ENCODE data around the gene ABR. TPM values are rescaled to one million over a fixed set of nuclear protein-coding genes. Genes with fewer than 3 reads are reported as not detected.

Gene ABR
- total RNA-seq, 1 experiment from 2014 or later, result 78.3 TPM

- Histone ChIP-seq H3K4me3 (ENCODE audit: low read depth, low read length) (no peak overlapping the region), H3K27me3 (replicated peaks; ENCODE audit: control insufficient read depth, insufficient read depth, low read length) (no peaks in the 10 kb centered on the region), H3K36me3 (ENCODE audit: control insufficient read depth, insufficient read depth, low read length) (peaks cover 5% of the 10 kb centered on the region), H3K9me3 (no peaks in the 10 kb centered on the region), H3K4me1 (no peaks in the 10 kb centered on the region)
- peaks cover 25% of the 10 kb centered on the region for H3K36me3 Mint-ChIP-seq (ENCODE audit: insufficient read depth, unreplicated experiment)
- no peak for TF ChIP-seq CTCF (IDR thresholded peaks at IDR 0.05; ENCODE audit: insufficient read depth in 1 of 2, low read depth in 1 of 2, low read length in 1 of 2, severe bottlenecking in 1 of 2, unreplicated experiment in 1 of 2)
- no peak overlapping the region for H3K4me3 Mint-ChIP-seq (ENCODE audit: unreplicated experiment)
- H3K9me3 Mint-ChIP-seq (ENCODE audit: unreplicated experiment), result no peaks in the 10 kb centered on the region
- no TSS peak for BruUV-seq (replicated peaks)
- no peaks in the 10 kb centered on the region for H3K27me3 Mint-ChIP-seq (ENCODE audit: insufficient read depth, unreplicated experiment)
- intact Hi-C loops (cut with micrococcal nuclease; ENCODE audit: unreplicated experiment), result no loop called here
- DNase-seq, result no peak
- POLR2A ChIA-PET, result no interaction called here
- peak overlapping the region; percentile 19 for H3K27ac Mint-ChIP-seq (ENCODE audit: unreplicated experiment)
- CTCF ChIA-PET, result no interaction called here
- H3K4me1 Mint-ChIP-seq (ENCODE audit: low read depth, unreplicated experiment), result no peaks in the 10 kb centered on the region
Measured at GRCh38 chr17:1053661-1054360, 126.0 kb downstream of the ABR start.

GRCh38 chr17:1050996-1051925 lies 128.5 kb downstream of the ABR start:
- no TSS peak for BruUV-seq (replicated peaks)
- Histone ChIP-seq H3K36me3 (ENCODE audit: control insufficient read depth, insufficient read depth, low read length) (peaks cover 3% of the 10 kb centered on the region), H3K4me3 (ENCODE audit: low read depth, low read length) (no peak overlapping the region), H3K27me3 (replicated peaks; ENCODE audit: control insufficient read depth, insufficient read depth, low read length) (no peaks in the 10 kb centered on the region), H3K9me3 (no peaks in the 10 kb centered on the region), H3K4me1 (peaks cover 18% of the 10 kb centered on the region)
- no peak overlapping the region for H3K27ac Mint-ChIP-seq (ENCODE audit: unreplicated experiment)
- TF ChIP-seq CTCF (IDR thresholded peaks at IDR 0.05; ENCODE audit: insufficient read depth in 1 of 2, low read depth in 1 of 2, low read length in 1 of 2, severe bottlenecking in 1 of 2, unreplicated experiment in 1 of 2), result no peak
- no peak overlapping the region for H3K4me3 Mint-ChIP-seq (ENCODE audit: unreplicated experiment)
- H3K27me3 Mint-ChIP-seq (ENCODE audit: insufficient read depth, unreplicated experiment), result no peaks in the 10 kb centered on the region
- no peak for DNase-seq
- intact Hi-C loops (cut with micrococcal nuclease; ENCODE audit: unreplicated experiment), result no loop called here
- H3K36me3 Mint-ChIP-seq (ENCODE audit: insufficient read depth, unreplicated experiment), result peaks cover 27% of the 10 kb centered on the region
- no peaks in the 10 kb centered on the region for H3K9me3 Mint-ChIP-seq (ENCODE audit: unreplicated experiment)
- no peaks in the 10 kb centered on the region for H3K4me1 Mint-ChIP-seq (ENCODE audit: low read depth, unreplicated experiment)
- ChIA-PET CTCF (no interaction called here), POLR2A (interaction anchor here (0.6 kb wide), 1 partner anchor 719 kb away, joined by 3 read pairs; no protein-coding TSS in a partner anchor)

GRCh38 chr17:1050246-1050995 lies 129.4 kb downstream of the ABR start:
- H3K27me3 Mint-ChIP-seq (ENCODE audit: insufficient read depth, unreplicated experiment), result no peaks in the 10 kb centered on the region
- Histone ChIP-seq H3K4me1 (peaks cover 18% of the 10 kb centered on the region), H3K36me3 (ENCODE audit: control insufficient read depth, insufficient read depth, low read length) (no peaks in the 10 kb centered on the region), H3K4me3 (ENCODE audit: low read depth, low read length) (no peak overlapping the region), H3K27me3 (replicated peaks; ENCODE audit: control insufficient read depth, insufficient read depth, low read length) (no peaks in the 10 kb centered on the region), H3K9me3 (no peaks in the 10 kb centered on the region)
- H3K9me3 Mint-ChIP-seq (ENCODE audit: unreplicated experiment), result no peaks in the 10 kb centered on the region
- intact Hi-C loops (cut with micrococcal nuclease; ENCODE audit: unreplicated experiment), result no loop called here
- no TSS peak for BruUV-seq (replicated peaks)
- no peaks in the 10 kb centered on the region for H3K4me1 Mint-ChIP-seq (ENCODE audit: low read depth, unreplicated experiment)
- DNase-seq, result no peak
- POLR2A ChIA-PET, result no interaction called here
- no peak for TF ChIP-seq CTCF (IDR thresholded peaks at IDR 0.05; ENCODE audit: insufficient read depth in 1 of 2, low read depth in 1 of 2, low read length in 1 of 2, severe bottlenecking in 1 of 2, unreplicated experiment in 1 of 2)
- H3K4me3 Mint-ChIP-seq (ENCODE audit: unreplicated experiment), result no peak overlapping the region
- H3K36me3 Mint-ChIP-seq (ENCODE audit: insufficient read depth, unreplicated experiment), result peaks cover 35% of the 10 kb centered on the region
- CTCF ChIA-PET, result no interaction called here
- H3K27ac Mint-ChIP-seq (ENCODE audit: unreplicated experiment), result no peak overlapping the region

Measured in Caco-2 (cell line).